Cortex of kidney (tissue), 1 donor: Measurements from ENCODE around the gene VSX1.

ENCODE experiments used
- DNase-seq: peaks from one replicate; lab custom pipeline; 2025; lab: John Stamatoyannopoulos, UW

The VSX1 gene

GRCh38 chr20:25087186-25087929, 5.4 kb upstream of the VSX1 start:
- DNase-seq: no peak

GRCh38 chr20:25085756-25086495, 4.0 kb upstream of the VSX1 start:
- no peak for DNase-seq

- no peak for DNase-seq
Observed at GRCh38 chr20:25084626-25085187, 2.8 kb upstream of the VSX1 start.

GRCh38 chr20:25083773-25084625, 2.1 kb upstream of the VSX1 start:
- no peak for DNase-seq

- no peak for DNase-seq
Observed at GRCh38 chr20:25083141-25083772, 1.3 kb upstream of the VSX1 start.

- no peak for DNase-seq
Observed at GRCh38 chr20:25082498-25082873, 545 bp upstream of the VSX1 start.

- no peak for DNase-seq
Observed at GRCh38 chr20:25081065-25081729, 744 bp downstream of the VSX1 start.

- no peak for DNase-seq
Observed at GRCh38 chr20:25079171-25079570, 2.8 kb downstream of the VSX1 start.

- no peak for DNase-seq
Observed at GRCh38 chr20:25078662-25079061, 3.3 kb downstream of the VSX1 start.

- DNase-seq: no peak
Observed at GRCh38 chr20:25077610-25078169, 4.3 kb downstream of the VSX1 start.

- DNase-seq: no peak
Observed at GRCh38 chr20:25076731-25077609, 5.0 kb downstream of the VSX1 start.

- DNase-seq: no peak
Observed at GRCh38 chr20:25076201-25076600, 5.7 kb downstream of the VSX1 start.

GRCh38 chr20:25073544-25073943, 8.4 kb downstream of the VSX1 start:
- no peak for DNase-seq

GRCh38 chr20:25072226-25072811, 9.6 kb downstream of the VSX1 start:
- DNase-seq: no peak

GRCh38 chr20:25071734-25072133, 10.2 kb downstream of the VSX1 start:
- DNase-seq: no peak

- DNase-seq: no peak
Observed at GRCh38 chr20:25070821-25071473, 11.0 kb downstream of the VSX1 start.

GRCh38 chr20:25067102-25067987, 14.6 kb downstream of the VSX1 start:
- DNase-seq: no peak

GRCh38 chr20:25066386-25066785, 15.6 kb downstream of the VSX1 start:
- no peak for DNase-seq
